ENCODE data around the gene CD38. TPM values are rescaled to one million over a fixed set of nuclear protein-coding genes. Genes with fewer than 3 reads are reported as not detected.
"Not testable (repeated sequence)": the region's sequence is repeated elsewhere in the genome, so short reads cannot be mapped to it uniquely, and the experiment has no call there.

CD38 gene
- total RNA-seq (10 to 100 TPM; 21.0 to 38.4 TPM), polyA plus RNA-seq (ENCODE audit: insufficient read length in 6 of 6) (1 to 10 TPM in 5 of 6 donors, under 1 TPM in 1; 0.99 to 1.9 (median 1.5) TPM)
- long read RNA-seq, donor 1, full-length matches to known transcripts: 2 of 2 reads
- long read RNA-seq, donor 1, partial matches to known transcripts: 0 of 2 reads
- long read RNA-seq, donor 1, other reads (novel, unspliced or antisense): 0 of 2 reads
- long read RNA-seq, donor 2, full-length matches to known transcripts: 2 of 2 reads
- long read RNA-seq, donor 2, partial matches to known transcripts: 0 of 2 reads
- long read RNA-seq, donor 2, other reads (novel, unspliced or antisense): 0 of 2 reads
- long read RNA-seq, donor 3: 0 reads
- long read RNA-seq, donor 4, full-length matches to known transcripts: 9 of 12 reads
- long read RNA-seq, donor 4, partial matches to known transcripts: 1 of 12 reads
- long read RNA-seq, donor 4, other reads (novel, unspliced or antisense): 2 of 12 reads
- long read RNA-seq, donor 5: 0 reads
- long read RNA-seq, donor 6: 0 reads
- long read RNA-seq, donor 7: 0 reads
- long read RNA-seq, donor 8: 0 reads
- long read RNA-seq, donor 9: 0 reads
- long read RNA-seq, donor 10, full-length matches to known transcripts: 19 of 21 reads
- long read RNA-seq, donor 10, partial matches to known transcripts: 0 of 21 reads
- long read RNA-seq, donor 10, other reads (novel, unspliced or antisense): 2 of 21 reads
- long read RNA-seq, donor 11, full-length matches to known transcripts: 5 of 5 reads
- long read RNA-seq, donor 11, partial matches to known transcripts: 0 of 5 reads
- long read RNA-seq, donor 11, other reads (novel, unspliced or antisense): 0 of 5 reads
- long read RNA-seq, donor 12, full-length matches to known transcripts: 2 of 2 reads
- long read RNA-seq, donor 12, partial matches to known transcripts: 0 of 2 reads
- long read RNA-seq, donor 12, other reads (novel, unspliced or antisense): 0 of 2 reads

DNA sequence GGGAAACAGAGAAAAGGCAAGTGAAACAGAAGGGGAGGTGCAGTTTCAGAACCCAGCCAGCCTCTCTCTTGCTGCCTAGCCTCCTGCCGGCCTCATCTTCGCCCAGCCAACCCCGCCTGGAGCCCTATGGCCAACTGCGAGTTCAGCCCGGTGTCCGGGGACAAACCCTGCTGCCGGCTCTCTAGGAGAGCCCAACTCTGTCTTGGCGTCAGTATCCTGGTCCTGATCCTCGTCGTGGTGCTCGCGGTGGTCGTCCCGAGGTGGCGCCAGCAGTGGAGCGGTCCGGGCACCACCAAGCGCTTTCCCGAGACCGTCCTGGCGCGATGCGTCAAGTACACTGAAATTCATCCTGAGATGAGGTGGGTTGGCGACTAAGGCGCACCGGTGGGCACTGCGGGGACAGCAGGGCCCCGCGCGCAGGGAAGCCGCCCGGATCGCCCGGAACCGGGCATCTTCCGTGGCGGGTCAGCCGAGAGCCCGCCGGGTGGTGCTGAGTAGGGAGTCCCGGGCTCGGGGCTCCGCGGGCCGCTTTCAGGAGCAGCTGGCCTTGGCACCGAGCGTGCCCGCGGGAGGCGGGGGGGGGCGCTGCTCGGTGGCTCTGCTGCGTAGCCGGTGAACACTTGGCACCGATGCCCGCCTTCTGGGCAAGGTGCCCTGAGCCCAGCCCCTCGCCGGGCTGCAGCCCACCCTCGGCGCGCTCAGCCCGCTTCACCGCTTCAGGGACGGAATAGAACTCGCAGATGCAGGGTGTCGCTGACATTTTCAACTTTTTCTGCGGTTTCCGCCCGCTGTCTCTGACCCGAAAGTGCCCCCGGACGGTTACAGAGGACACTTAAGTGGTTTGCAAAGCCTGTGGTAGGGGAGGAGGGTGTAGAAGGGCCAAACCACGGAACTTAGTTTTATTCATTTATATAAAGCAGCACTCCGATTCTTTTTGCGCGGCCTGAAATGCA, at the start of gene CD38:
CD38 (plus strand) TSS at position 40 of the 953 bp plus-strand sequence; CDS start at position 127, 87 bp downstream.
- Histone ChIP-seq H3K4me1 (peaks cover 11 to 52% of the 10 kb centered on the region in 2 donors), H3K27ac (peak within 1 kb of the TSS; percentile 68 to 78), H3K9me3 (no peaks in the 10 kb centered on the region), H3K4me3 (peak within 1 kb of the TSS; percentile 38 to 60), H3K27me3 (peaks cover 0 to 12% of the 10 kb centered on the region in 2 donors), H3K36me3 (no peaks in the 10 kb centered on the region)
- peak in 3 of 4 donors; percentile 21 to 88 (median 66) for DNase-seq
- peak; percentile 77 for ATAC-seq
- TF ChIP-seq, protein P1, sequence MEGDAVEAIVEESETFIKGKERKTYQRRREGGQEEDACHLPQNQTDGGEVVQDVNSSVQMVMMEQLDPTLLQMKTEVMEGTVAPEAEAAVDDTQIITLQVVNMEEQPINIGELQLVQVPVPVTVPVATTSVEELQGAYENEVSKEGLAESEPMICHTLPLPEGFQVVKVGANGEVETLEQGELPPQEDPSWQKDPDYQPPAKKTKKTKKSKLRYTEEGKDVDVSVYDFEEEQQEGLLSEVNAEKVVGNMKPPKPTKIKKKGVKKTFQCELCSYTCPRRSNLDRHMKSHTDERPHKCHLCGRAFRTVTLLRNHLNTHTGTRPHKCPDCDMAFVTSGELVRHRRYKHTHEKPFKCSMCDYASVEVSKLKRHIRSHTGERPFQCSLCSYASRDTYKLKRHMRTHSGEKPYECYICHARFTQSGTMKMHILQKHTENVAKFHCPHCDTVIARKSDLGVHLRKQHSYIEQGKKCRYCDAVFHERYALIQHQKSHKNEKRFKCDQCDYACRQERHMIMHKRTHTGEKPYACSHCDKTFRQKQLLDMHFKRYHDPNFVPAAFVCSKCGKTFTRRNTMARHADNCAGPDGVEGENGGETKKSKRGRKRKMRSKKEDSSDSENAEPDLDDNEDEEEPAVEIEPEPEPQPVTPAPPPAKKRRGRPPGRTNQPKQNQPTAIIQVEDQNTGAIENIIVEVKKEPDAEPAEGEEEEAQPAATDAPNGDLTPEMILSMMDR (IDR thresholded peaks at IDR 0.05): no peak
- intact Hi-C loops (cut with DNase I): no loop called here

DNA sequence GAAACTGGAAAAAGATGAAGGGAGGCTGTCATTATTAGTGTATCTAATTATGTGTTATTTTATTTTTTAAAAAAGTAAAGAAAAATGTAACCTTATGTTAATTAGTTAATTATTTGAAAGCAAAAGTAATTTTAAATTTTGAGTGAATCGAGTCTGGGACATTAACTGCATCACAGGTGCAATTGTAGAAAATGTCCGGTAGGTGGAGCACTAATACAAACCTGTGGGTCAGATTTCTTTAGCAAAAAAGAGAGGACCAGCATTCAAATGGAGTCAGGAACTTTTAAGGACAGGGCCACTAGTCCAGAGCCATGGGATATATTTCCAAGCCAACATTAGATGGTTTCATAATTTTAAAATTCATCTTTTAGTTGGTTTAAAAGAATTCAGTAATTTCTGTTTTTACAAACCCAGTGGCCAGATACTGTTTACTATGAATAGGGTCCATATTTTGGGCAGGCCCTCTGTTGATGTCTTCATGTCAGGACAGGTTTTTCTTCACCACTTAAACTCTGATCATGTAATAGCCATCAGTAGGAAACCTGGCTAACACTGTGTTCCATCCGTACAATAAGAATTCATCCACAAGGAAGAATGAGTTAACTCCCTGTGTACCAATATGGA, 48.1 kb upstream of the CD38 start:
- ATAC-seq (peak; percentile 94), DNase-seq (peak in 1 of 4 donors; percentile 36)
- Histone ChIP-seq H3K4me1 (no peaks in the 10 kb centered on the region), H3K27ac (no peak overlapping the region), H3K9me3 (no peaks in the 10 kb centered on the region), H3K36me3 (peaks cover 0 to 27% of the 10 kb centered on the region in 2 donors), H3K27me3 (no peaks in the 10 kb centered on the region), H3K4me3 (no peak overlapping the region)
- TF ChIP-seq, protein P1 (IDR thresholded peaks at IDR 0.05): peak; percentile 83 to 89
- intact Hi-C loops (cut with DNase I): no loop called here

DNA sequence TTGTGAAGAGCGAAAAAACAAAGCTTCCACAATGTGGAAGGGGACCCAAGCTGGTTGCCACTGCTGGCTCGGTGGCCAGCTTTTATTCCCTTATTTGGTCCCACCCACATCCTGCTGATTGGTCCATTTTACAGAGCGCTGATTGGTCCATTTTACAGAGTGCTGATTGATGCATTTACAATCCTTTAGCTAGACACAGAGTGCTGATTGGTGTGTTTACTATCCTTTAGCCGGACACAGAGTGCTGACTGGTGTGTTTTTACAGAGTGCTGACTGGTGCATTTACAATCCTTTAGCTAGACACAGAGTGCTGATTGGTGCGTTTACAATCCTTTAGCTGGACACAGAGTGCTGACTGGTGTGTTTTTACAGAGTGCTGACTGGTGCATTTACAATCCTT, 45.1 kb upstream of the CD38 start:
- intact Hi-C loops (cut with DNase I): not testable (repeated sequence)

DNA sequence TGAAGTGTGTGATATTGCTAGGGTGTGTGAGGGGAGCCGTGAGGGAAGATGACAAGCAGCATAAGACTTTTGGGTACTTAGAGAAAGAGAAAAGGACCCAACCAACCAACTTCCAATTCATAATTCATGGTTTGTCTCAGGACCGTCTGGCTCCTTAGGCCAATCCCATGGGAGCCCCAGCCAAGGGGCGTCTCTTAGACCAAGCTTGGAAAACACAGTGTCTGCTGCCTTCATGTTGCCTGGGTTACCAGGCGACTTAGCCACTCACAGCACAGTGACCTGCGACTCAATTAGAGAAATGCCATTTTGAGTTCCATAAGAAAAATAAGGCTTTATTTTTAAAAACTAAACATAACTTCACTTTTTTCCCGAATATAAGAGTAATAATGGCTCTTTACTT, 42.6 kb upstream of the CD38 start:
- intact Hi-C loops (cut with DNase I): no loop called here
- H3K4me3 ChIP-seq: no peak overlapping the region
- H3K9me3 ChIP-seq: no peaks in the 10 kb centered on the region
- no peak for DNase-seq
- TF ChIP-seq, protein P1 (IDR thresholded peaks at IDR 0.05): no peak
- peaks cover 0 to 31% of the 10 kb centered on the region in 2 donors for H3K36me3 ChIP-seq
- H3K27ac ChIP-seq: no peak overlapping the region
- H3K27me3 ChIP-seq: no peaks in the 10 kb centered on the region
- ATAC-seq: no peak
- H3K4me1 ChIP-seq: no peaks in the 10 kb centered on the region

More for the DNA sequence above, 45.1 kb upstream of the CD38 start:
- not testable (repeated sequence) for DNase-seq, H3K27ac ChIP-seq, H3K27me3 ChIP-seq, H3K4me3 ChIP-seq, H3K4me1 ChIP-seq, H3K9me3 ChIP-seq, ATAC-seq
- peaks cover 0 to 29% of the 10 kb centered on the region in 2 donors for H3K36me3 ChIP-seq

Measured in left lung (tissue), 14 donors.